HG02943 (cell line): ENCODE results near the gene HRK.

Experiments
- ATAC-seq: cut with Tn5 transposase; IDR thresholded peaks from one replicate; pipeline ENCODE4 v1.9.1; 2021; ENCODE audit warnings: mild to moderate bottlenecking, low read depth, moderate library complexity; ENCODE audit not compliant: unreplicated experiment

The HRK gene

GRCh38 chr12:116901612-116902011 lies 20.4 kb upstream of the HRK start:
- ATAC-seq = no peak

- no peak for ATAC-seq
Measured at GRCh38 chr12:116898669-116899068, 17.4 kb upstream of the HRK start.

GRCh38 chr12:116897476-116897875 lies 16.2 kb upstream of the HRK start:
- no peak for ATAC-seq

DNA sequence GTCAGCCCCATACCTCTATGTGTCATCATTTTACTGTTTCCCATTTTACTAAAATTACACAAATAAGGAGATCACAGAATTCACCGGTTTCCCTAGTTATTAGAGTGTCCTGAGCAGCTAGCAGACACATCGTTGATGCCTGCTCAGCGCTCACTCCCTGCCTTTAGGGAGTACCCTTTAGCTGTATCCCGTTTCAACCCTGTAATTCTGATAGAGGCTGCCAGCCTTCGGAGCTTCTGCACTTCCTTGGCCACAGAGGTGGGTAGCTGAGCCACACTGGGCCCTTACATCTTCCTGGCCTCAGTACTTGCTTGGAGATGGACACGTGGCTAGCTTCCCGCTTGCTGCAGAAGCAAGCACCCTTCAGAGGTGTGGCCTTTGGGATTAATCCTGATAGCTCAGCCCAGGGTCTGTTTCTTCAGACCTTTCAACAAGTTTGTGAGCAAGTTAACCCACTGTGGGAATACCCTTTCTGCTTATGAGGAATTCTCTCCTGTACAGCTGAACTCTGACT lies 15.2 kb upstream of the HRK start:
- ATAC-seq = no peak

- no peak for ATAC-seq
Measured at GRCh38 chr12:116894913-116895312, 13.7 kb upstream of the HRK start.

GRCh38 chr12:116892349-116893140 lies 11.3 kb upstream of the HRK start:
- ATAC-seq = no peak

DNA sequence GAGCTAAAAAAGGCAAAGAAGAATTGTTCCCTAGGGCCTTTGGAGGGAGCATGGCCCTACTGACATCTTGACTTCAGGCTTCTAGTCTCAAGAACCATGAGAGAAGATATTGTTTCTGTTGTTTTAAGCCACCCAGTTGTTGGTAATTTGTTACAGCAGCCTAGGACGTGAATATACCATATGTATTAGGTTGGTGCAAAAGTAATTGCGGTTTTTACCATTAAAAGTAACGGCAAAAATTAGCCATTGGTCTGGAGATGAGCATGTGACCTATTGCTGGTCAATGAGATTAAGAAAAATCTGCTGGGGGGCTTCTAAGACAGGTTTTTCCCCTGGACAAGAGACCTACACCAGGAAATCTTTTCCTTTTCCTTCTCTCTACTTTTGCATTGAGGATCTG lies 9.8 kb upstream of the HRK start:
- ATAC-seq = no peak

DNA sequence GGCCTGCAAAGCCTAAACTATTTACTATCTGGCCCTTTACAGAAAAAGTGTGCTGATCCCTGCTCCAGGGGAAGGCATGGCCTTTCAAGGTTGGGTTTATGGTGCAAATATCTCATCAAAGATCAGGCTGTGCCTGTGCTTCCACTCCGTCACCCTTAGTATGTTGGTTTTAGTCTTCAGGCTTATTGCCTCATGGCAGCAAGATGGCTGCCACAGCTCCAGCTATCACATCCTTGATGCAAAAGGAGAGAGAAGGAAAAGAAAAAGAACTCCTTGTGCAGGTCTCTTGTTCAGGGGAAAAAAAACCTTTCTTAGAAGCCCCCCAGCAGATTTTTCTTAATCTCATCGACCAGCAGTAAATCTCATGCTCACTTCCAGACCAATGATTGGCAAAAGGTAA lies 9.1 kb upstream of the HRK start:
- ATAC-seq = no peak

DNA sequence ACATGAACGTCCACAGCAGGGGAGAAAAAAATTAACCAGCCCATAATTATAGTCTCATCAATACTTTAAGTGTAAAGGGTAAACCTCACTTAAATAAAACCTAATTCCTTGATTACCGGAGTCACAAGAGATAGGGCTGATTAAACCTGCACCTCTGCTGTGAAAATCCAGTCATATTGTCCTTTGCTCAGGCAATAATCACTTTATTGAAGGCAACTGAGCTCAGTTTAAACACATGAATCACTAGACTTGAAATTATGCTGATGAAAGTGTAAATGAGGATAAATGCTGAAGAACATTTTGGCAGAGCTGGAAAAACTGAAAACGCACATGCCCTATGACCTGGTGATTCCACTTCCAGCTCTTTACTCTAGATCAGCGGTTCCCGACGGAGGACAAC lies 6.7 kb upstream of the HRK start:
- no peak for ATAC-seq

DNA sequence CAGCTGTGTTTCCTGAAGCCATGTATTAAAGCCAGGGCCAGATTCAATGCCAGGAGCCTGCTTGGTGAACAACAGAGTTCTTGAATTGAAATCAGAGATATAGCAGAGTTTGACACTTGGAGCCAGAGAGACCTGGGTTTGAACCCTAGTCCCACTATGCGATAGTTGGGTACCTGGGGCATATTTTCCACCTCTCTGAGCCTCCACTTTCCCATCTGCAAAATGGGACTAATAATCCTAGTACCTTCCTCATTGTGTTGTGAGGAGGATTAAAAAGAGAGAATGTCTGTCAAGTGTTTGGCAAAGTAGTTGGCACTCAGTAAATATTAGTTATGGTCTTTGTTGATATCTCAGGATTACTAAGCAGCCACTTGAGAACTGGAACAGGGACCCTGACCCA lies 6.0 kb upstream of the HRK start:
- ATAC-seq = no peak

GRCh38 chr12:116885491-116885890 lies 4.2 kb upstream of the HRK start:
- no peak for ATAC-seq

DNA sequence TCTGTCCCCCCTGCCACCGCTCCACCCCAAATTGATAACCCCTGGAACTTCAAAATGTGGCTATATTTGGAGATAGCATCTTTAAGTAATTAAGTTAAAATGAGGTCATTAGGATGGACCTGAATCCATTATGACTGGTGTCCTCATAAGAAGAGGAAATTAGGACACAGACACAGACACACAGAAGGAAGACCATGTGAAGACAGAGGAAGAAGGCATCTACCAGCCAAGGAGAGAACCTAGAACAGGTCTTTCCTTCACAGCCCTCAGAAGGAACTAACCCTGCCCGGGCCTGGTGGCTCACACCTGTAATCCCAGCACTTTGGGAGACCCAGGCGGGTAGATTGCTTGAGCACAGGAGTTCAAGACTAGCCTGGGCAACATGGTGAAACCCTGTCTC lies 3.6 kb upstream of the HRK start:
- no peak for ATAC-seq

- no peak for ATAC-seq
Measured at GRCh38 chr12:116882742-116883141, 1.5 kb upstream of the HRK start.

DNA sequence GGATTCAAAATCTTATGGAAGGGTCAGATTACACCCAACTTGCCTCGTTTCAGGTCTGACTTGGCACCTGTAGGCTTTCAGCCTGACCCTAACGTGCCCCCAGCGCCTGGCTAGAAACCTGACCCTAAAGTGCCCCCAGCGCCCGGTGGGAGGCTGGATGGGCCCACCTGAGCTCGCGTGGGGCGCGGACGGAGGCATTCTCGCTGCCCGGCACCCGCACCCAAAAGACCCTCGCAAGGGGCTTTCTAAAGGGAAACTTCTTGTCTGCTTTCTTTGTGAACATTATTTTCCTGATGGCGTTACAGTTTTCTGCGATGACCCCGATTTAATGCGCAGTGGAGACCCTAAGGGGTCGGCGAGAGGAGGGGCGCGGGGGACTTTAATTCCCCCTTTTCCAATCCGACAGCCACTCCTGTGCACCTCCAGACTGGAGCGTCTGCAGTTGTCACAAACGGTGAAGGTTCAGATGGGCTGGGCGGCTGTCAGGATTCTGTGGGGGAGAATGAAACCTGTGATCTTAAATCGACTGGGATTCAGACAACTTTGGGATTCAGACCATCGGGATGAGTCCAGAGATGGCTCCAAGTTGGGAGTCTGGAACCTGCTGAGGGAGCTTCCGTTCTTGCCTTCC lies 751 bp upstream of the HRK start:
- ATAC-seq = no peak

GRCh38 chr12:116880817-116881324 lies 370 bp downstream of the HRK start:
- no peak for ATAC-seq

- no peak for ATAC-seq
Measured at GRCh38 chr12:116880213-116880816, 926 bp downstream of the HRK start.

DNA sequence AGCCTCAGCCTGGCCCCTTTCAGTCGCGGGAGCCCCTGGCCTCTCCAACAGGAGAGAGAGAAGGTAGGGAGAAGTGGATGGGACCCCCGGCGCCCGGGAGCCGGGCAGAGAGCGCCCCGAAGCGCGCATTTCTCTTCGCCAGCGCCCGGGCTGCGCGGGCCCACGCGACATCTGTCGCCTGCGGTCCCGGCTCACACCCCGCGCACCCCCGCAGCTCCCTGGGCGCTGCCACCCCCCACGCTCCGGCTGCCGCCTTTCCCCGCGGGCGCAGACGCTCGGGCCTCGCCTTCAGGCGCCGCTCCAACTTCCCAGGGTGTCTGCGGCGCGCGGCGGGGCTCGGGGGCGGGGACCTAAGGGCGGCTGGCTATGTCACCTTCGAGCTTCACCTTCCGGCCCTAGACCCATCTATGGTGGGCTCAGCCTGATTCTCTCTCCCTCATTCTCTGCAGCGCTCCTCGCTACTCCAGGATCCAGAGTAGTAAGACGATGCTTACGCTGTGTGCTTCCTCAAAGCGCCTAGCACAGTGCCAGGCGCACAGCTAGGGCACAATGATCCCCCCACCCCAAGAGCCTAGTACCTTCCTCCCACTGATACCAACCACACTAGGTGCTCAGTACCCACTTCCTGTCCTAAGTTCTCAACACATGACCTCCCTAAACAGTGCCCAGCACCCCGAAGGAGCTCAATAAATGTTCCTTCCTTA lies 1.6 kb downstream of the HRK start:
- no peak for ATAC-seq

DNA sequence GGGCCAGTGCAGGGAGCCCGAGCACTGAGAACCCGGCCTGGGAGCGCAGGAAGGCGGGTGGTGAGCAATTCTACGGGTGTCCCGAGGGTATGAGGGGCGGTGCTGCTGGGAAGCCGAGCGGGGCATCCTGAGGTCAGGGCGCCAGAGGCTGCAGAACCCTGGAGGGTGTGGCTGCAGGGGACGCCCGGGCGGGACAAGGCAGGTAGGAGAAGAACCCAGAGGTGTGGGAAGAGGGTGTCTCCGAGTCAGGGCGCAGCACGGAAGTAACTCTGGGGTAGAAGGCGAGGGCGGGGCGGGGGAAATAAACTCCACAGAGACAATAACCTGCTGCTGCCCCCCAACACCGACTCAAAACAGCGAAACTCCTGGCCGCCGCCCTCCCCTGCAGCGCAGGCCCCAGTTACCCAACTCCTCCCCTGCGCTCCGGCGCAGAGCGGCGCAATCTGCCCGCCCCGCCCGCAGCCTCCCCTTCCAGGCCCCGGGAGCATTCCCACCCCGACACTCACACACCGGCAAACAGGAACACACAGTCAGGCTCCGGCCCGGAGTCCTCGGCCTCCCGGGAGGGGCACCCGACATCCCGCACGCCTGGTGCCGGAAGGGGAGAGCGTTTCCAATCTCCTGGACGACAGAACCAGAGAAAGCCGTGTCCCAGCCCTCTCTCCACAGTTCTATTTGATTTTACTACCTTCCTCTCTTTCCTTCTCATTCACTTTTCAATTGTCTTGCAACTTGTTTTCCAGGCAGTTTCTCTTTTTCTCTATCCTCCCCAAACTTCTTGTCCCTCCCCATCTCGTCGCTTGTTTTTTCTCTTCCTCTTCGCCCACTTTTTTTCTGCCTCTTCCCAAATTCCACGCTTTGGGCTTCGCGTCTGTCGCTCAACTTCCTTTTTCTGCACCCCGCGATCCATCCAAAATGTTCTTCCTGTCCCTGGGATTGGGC lies 2.4 kb downstream of the HRK start:
- no peak for ATAC-seq

DNA sequence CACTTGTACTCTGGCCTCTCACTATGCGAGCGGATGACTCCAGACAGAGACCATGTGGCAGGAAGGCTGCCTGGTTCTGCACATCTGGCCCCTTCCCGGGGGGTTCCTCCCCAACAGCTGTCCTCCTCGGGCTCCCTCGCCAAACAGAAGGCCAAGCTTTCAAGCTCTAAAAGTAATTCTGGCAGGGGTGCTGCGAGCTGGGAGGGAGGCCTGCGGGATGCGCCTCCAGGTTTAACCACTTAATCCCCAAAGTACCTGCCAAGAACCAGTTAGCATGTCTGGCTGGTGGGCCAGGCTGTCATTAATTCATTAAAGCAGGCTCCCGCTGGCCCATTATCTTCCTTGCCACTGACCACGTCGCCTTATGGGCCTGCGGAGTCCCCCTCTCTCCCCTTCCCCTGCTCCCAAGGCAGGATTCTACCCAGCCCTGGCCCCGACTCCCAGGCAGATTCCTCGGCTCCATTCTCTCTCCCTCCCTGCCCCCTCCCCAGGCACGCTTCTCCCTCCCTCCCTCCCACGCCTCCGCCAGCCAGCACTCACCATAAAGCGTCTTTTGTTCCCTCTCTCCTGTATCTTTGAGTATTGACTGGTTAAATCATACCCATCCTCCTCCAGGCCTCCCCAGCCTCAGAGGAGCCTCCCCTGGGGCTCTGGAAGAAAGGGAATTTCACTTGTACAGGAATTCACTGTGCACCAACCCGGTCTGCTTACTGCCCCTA lies 4.9 kb downstream of the HRK start:
- ATAC-seq = no peak
